ENCODE measurements around the gene ROR2. TPM values are rescaled to one million over a fixed set of nuclear protein-coding genes. Genes with fewer than 3 reads are reported as not detected.

The ROR2 gene
- total RNA-seq, 3 donors from 2014 or later: 3.9 to 56.0 (median 6.5) TPM

- H3K9me3 ChIP-seq: peaks cover 2% of the 10 kb centered on the region
- ATAC-seq (no peak), DNase-seq (no peak)
- no peak for TF ChIP-seq CTCF (IDR thresholded peaks at IDR 0.05)
- H3K4me1 ChIP-seq (ENCODE audit: low read depth): no peaks in the 10 kb centered on the region
- intact Hi-C loops (cut with DNase I, micrococcal nuclease): no loop called here
- H3K4me3 ChIP-seq: no peak overlapping the region
- H3K36me3 ChIP-seq (ENCODE audit: low read depth): no peaks in the 10 kb centered on the region
Observed at GRCh38 chr9:91700475-91700874, 249.6 kb downstream of the ROR2 start.

- no peak for ATAC-seq
- H3K4me3 ChIP-seq: no peak overlapping the region
- H3K36me3 ChIP-seq (ENCODE audit: low read depth): no peaks in the 10 kb centered on the region
- no peaks in the 10 kb centered on the region for H3K9me3 ChIP-seq
- H3K4me1 ChIP-seq (ENCODE audit: low read depth): no peaks in the 10 kb centered on the region
- TF ChIP-seq CTCF (IDR thresholded peaks at IDR 0.05): no peak
- intact Hi-C loops (cut with DNase I, micrococcal nuclease): no loop called here
- no peak for DNase-seq
Observed at GRCh38 chr9:91698266-91698665, 251.8 kb downstream of the ROR2 start.

- Histone ChIP-seq H3K9me3 (no peaks in the 10 kb centered on the region), H3K4me1 (ENCODE audit: low read depth) (no peaks in the 10 kb centered on the region), H3K4me3 (no peak overlapping the region), H3K36me3 (ENCODE audit: low read depth) (no peaks in the 10 kb centered on the region)
- ATAC-seq (no peak), DNase-seq (no peak)
- intact Hi-C loops (cut with DNase I, micrococcal nuclease): no loop called here
- TF ChIP-seq CTCF (IDR thresholded peaks at IDR 0.05): no peak
Observed at GRCh38 chr9:91697201-91697600, 252.8 kb downstream of the ROR2 start.

GRCh38 chr9:91694081-91694870, 255.8 kb downstream of the ROR2 start:
- intact Hi-C loops (cut with DNase I, micrococcal nuclease): no loop called here
- Histone ChIP-seq H3K9me3 (no peaks in the 10 kb centered on the region), H3K4me3 (no peak overlapping the region), H3K36me3 (ENCODE audit: low read depth) (no peaks in the 10 kb centered on the region), H3K4me1 (ENCODE audit: low read depth) (no peaks in the 10 kb centered on the region)
- no peak for DNase-seq
- ATAC-seq: no peak
- no peak for TF ChIP-seq CTCF (IDR thresholded peaks at IDR 0.05)

GRCh38 chr9:91693226-91693625, 256.8 kb downstream of the ROR2 start:
- no peaks in the 10 kb centered on the region for H3K9me3 ChIP-seq
- no peaks in the 10 kb centered on the region for H3K36me3 ChIP-seq (ENCODE audit: low read depth)
- DNase-seq (no peak), ATAC-seq (no peak)
- H3K4me1 ChIP-seq (ENCODE audit: low read depth): no peaks in the 10 kb centered on the region
- H3K4me3 ChIP-seq: no peak overlapping the region
- TF ChIP-seq CTCF (IDR thresholded peaks at IDR 0.05): no peak
- intact Hi-C loops (cut with DNase I, micrococcal nuclease): no loop called here

All from mucosa of descending colon (tissue), 3 donors.